Ascending aorta (tissue), 2 donors: ENCODE measurements around the gene KIAA0753. TPM values are rescaled to one million over a fixed set of nuclear protein-coding genes. Genes with fewer than 3 reads are reported as not detected.

Experiments used
- DNase-seq, 2 donors: peaks; one replicate each; pipeline ENCODE4 v3.0.0-alpha.2; 2019; ENCODE audit warnings: low spot score in 2 of 2
- H3K27ac ChIP-seq, 2 donors: fragments of 200-600 bp; sonication (generic); one replicate each; pipeline ENCODE4 v1.5.1; 2016 to 2017; ENCODE audit warnings: mild to moderate bottlenecking in 1 of 2
- H3K27me3 ChIP-seq: fragments of 200-600 bp; sonication (generic); one replicate; pipeline ENCODE4 v1.5.1; 2017
- H3K36me3 ChIP-seq, 2 donors: fragments of 200-600 bp; sonication (generic); one replicate each; pipeline ENCODE4 v1.5.1; 2016
- H3K4me1 ChIP-seq, 2 donors: fragments of 200-600 bp; sonication (generic); one replicate each; pipeline ENCODE4 v1.5.1; 2016 to 2017; ENCODE audit warnings: mild to moderate bottlenecking in 1 of 2
- H3K4me3 ChIP-seq, 2 donors: fragments of 200-600 bp; sonication (generic); one replicate each; pipeline ENCODE4 v1.5.1; 2016 to 2017; ENCODE audit warnings: mild to moderate bottlenecking in 1 of 2
- H3K9me3 ChIP-seq, 2 donors: fragments of 200-600 bp; sonication (generic); one replicate each; pipeline ENCODE4 v1.5.1; 2016
- intact Hi-C: fragments of 100-400 bp; cut with DNase I; formaldehyde crosslinking; loops from one replicate; pipeline ENCODE4 v1.15.1; 2023
- total RNA-seq: library from RNA; depleted of rRNA; stranded (reverse); fragments of >200 nt; gene quantifications from one replicate; pipeline ENCODE4 v1.1.0, GENCODE V29; 2016
- TF ChIP-seq, protein P1 (sequence below), 3 experiments: fragments of 200-600 bp in 2 of 3; fragments of 450-650 bp in 1 of 3; sonication (generic) in 2 of 3; IDR thresholded peaks; one replicate each; pipeline ENCODE4 v1.5.1; 2016 to 2019; ENCODE audit warnings: antibody characterized with exemption in 3 of 3, mild to moderate bottlenecking in 1 of 3, moderate library complexity in 1 of 3

Gene KIAA0753
- total RNA-seq, 1 donor from 2014 or later = 2.9 TPM

- no peak for DNase-seq
- TF ChIP-seq, protein P1, sequence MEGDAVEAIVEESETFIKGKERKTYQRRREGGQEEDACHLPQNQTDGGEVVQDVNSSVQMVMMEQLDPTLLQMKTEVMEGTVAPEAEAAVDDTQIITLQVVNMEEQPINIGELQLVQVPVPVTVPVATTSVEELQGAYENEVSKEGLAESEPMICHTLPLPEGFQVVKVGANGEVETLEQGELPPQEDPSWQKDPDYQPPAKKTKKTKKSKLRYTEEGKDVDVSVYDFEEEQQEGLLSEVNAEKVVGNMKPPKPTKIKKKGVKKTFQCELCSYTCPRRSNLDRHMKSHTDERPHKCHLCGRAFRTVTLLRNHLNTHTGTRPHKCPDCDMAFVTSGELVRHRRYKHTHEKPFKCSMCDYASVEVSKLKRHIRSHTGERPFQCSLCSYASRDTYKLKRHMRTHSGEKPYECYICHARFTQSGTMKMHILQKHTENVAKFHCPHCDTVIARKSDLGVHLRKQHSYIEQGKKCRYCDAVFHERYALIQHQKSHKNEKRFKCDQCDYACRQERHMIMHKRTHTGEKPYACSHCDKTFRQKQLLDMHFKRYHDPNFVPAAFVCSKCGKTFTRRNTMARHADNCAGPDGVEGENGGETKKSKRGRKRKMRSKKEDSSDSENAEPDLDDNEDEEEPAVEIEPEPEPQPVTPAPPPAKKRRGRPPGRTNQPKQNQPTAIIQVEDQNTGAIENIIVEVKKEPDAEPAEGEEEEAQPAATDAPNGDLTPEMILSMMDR (IDR thresholded peaks at IDR 0.05) = no peak
- H3K27me3 ChIP-seq = no peaks in the 10 kb centered on the region
- no peaks in the 10 kb centered on the region for H3K4me1 ChIP-seq
- H3K4me3 ChIP-seq = no peak overlapping the region
- no peaks in the 10 kb centered on the region for H3K9me3 ChIP-seq
- intact Hi-C loops = no loop called here
- H3K36me3 ChIP-seq = no peaks in the 10 kb centered on the region
- no peak overlapping the region for H3K27ac ChIP-seq
These were observed 43.4 kb upstream of the KIAA0753 start for GRCh38 chr17:6683730-6684459.

- Histone ChIP-seq H3K4me3 (no peak overlapping the region), H3K27ac (no peak overlapping the region), H3K36me3 (no peaks in the 10 kb centered on the region), H3K4me1 (no peaks in the 10 kb centered on the region), H3K9me3 (no peaks in the 10 kb centered on the region), H3K27me3 (no peaks in the 10 kb centered on the region)
- intact Hi-C loops = no loop called here
- TF ChIP-seq, protein P1 (IDR thresholded peaks at IDR 0.05) = no peak
- no peak for DNase-seq
These were observed 42.7 kb upstream of the KIAA0753 start for GRCh38 chr17:6683081-6683684.

GRCh38 chr17:6682339-6682738 lies 41.8 kb upstream of the KIAA0753 start:
- DNase-seq = no peak
- Histone ChIP-seq H3K4me1 (no peaks in the 10 kb centered on the region), H3K4me3 (no peak overlapping the region), H3K36me3 (no peaks in the 10 kb centered on the region), H3K9me3 (no peaks in the 10 kb centered on the region), H3K27me3 (no peaks in the 10 kb centered on the region), H3K27ac (no peak overlapping the region)
- intact Hi-C loops = no loop called here
- TF ChIP-seq, protein P1 (IDR thresholded peaks at IDR 0.05) = no peak

DNA sequence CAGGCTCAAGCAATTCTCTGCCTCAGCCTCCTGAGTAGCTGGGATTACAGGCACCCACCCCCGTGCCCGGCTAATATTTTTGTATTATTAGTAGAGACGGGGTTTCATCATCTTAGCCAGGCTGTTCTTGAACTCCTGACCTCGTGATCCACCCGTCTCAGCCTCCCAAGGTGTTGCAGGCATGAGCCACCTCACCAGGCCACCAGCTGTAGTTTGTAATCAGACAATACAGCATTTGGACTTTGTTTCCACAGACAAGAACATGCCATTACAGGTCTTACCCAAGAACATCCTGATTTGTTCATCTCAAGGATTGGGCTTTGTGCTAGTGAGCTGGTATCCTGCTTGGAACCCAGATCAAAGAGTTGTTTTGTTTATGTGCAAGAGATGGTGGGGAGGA lies 41.2 kb upstream of the KIAA0753 start:
- no peaks in the 10 kb centered on the region for H3K36me3 ChIP-seq
- no peaks in the 10 kb centered on the region for H3K27me3 ChIP-seq
- no peak overlapping the region for H3K4me3 ChIP-seq
- H3K27ac ChIP-seq = no peak overlapping the region
- H3K4me1 ChIP-seq = no peaks in the 10 kb centered on the region
- intact Hi-C loops = no loop called here
- TF ChIP-seq, protein P1 (IDR thresholded peaks at IDR 0.05) = no peak
- DNase-seq = no peak
- H3K9me3 ChIP-seq = no peaks in the 10 kb centered on the region

- Histone ChIP-seq H3K9me3 (no peaks in the 10 kb centered on the region), H3K36me3 (no peaks in the 10 kb centered on the region), H3K27me3 (no peaks in the 10 kb centered on the region), H3K4me3 (no peak overlapping the region), H3K27ac (no peak overlapping the region), H3K4me1 (no peaks in the 10 kb centered on the region)
- intact Hi-C loops = no loop called here
- TF ChIP-seq, protein P1 (IDR thresholded peaks at IDR 0.05) = no peak
- DNase-seq = no peak
These were observed 40.7 kb upstream of the KIAA0753 start for GRCh38 chr17:6681176-6681575.
